GM23248 (cell line): Measurements from ENCODE around the gene FAM168A. TPM values are rescaled to one million over a fixed set of nuclear protein-coding genes. Genes with fewer than 3 reads are reported as not detected.
A peak's percentile ranks its signal among the peaks of the same experiment; 100 is the strongest.

Experiments used
- DNase-seq: peaks from one replicate; pipeline ENCODE4 v3.0.0-alpha.2; 2015
- H2AFZ ChIP-seq: fragments of 200-600 bp; sonication (generic); 2 replicates; pipeline ENCODE4 v1.6.1; 2016; ENCODE audit warnings: antibody characterized with exemption
- H3F3A ChIP-seq: fragments of 200-600 bp; sonication (generic); 2 replicates; pipeline ENCODE4 v1.6.1; 2016; ENCODE audit warnings: mild to moderate bottlenecking, antibody characterized with exemption, mixed run types; ENCODE audit not compliant: insufficient read depth
- H3K27ac ChIP-seq: fragments of 200-600 bp; sonication (generic); 2 replicates; pipeline ENCODE4 v1.5.1; 2016; ENCODE audit warnings: mild to moderate bottlenecking
- H3K27me3 ChIP-seq: fragments of 200-600 bp; sonication (generic); replicated peaks from 2 replicates; pipeline ENCODE4 v1.6.1; 2016; ENCODE audit warnings: mild to moderate bottlenecking; ENCODE audit not compliant: insufficient read depth
- H3K36me3 ChIP-seq: fragments of 200-600 bp; sonication (generic); 2 replicates; pipeline ENCODE4 v1.6.1; 2016; ENCODE audit warnings: low read depth, mild to moderate bottlenecking
- H3K4me1 ChIP-seq: fragments of 200-600 bp; sonication (generic); 2 replicates; pipeline ENCODE4 v1.6.1; 2016; ENCODE audit warnings: mild to moderate bottlenecking; ENCODE audit not compliant: insufficient read depth
- H3K4me2 ChIP-seq: fragments of 200-600 bp; sonication (generic); one replicate; pipeline ENCODE4 v1.6.1; 2016; ENCODE audit warnings: mild to moderate bottlenecking; ENCODE audit not compliant: unreplicated experiment
- H3K4me3 ChIP-seq: fragments of 200-600 bp; sonication (generic); 2 replicates; pipeline ENCODE4 v1.5.1; 2016; ENCODE audit warnings: mild to moderate bottlenecking
- H3K79me2 ChIP-seq: fragments of 200-600 bp; sonication (generic); 2 replicates; pipeline ENCODE4 v1.6.1; 2016; ENCODE audit warnings: mild to moderate bottlenecking; ENCODE audit not compliant: insufficient read depth
- H3K9ac ChIP-seq: fragments of 200-600 bp; sonication (generic); 2 replicates; pipeline ENCODE4 v1.6.1; 2016; ENCODE audit warnings: mild to moderate bottlenecking
- H3K9me2 ChIP-seq: fragments of 200-600 bp; sonication (generic); 2 replicates; pipeline ENCODE4 v1.6.1; 2016; ENCODE audit warnings: mixed run types, mild to moderate bottlenecking, moderate library complexity; ENCODE audit not compliant: insufficient read depth
- H3K9me3 ChIP-seq: fragments of 200-600 bp; sonication (generic); one replicate; pipeline ENCODE4 v1.6.1; 2017; ENCODE audit warnings: low read depth
- H4K20me1 ChIP-seq: fragments of 200-600 bp; sonication (generic); 2 replicates; pipeline ENCODE4 v1.6.0; 2016; ENCODE audit not compliant: insufficient read depth
- EZH2 ChIP-seq: fragments of 200-600 bp; sonication (generic); IDR thresholded peaks from 2 replicates; pipeline ENCODE4 v1.6.1; 2018; ENCODE audit warnings: antibody characterized with exemption, mild to moderate bottlenecking; ENCODE audit not compliant: insufficient read depth, poor library complexity, severe bottlenecking
- EZH2phosphoT487 ChIP-seq: fragments of 200-600 bp; sonication (generic); IDR thresholded peaks from 2 replicates; pipeline ENCODE4 v1.6.1; 2018; ENCODE audit warnings: antibody characterized with exemption, moderate library complexity, mild to moderate bottlenecking, low read depth; ENCODE audit not compliant: insufficient read depth
- WGBS, 2 experiments: methylation state at CpG; one replicate each; pipeline ENCODE4 v1.1.6; 2015 to 2017; ENCODE audit warnings: low lambda C conversion rate in 2 of 2, low coverage in 1 of 2; ENCODE audit errors: missing lambda C conversion rate in 2 of 2; 5-methylcytosine and 5-hydroxymethylcytosine counted together
- in situ Hi-C: fragments of 300-500 bp; cut with MboI; formaldehyde crosslinking; loops from 2 replicates; pipeline ENCODE4 v1.15.0; 2020
- polyA plus RNA-seq: library from polyadenylated mRNA; unstranded; fragments of >200 nt; fragmentation: Nextera tagmentation; extraction: Ambion mirVana; gene quantifications from 2 replicates; pipeline ENCODE4 v1.2.1, GENCODE V29; 2016
- total RNA-seq: library from RNA; depleted of rRNA; stranded (reverse); fragments of >200 nt; shearing (Covaris generic); gene quantifications from 2 replicates; pipeline ENCODE4 v1.2.3, GENCODE V29; 2014

FAM168A gene
- total and polyA plus RNA-seq, 2 experiments from 2014 or later: 9.1 to 26.4 TPM

- H3K9me2 ChIP-seq: no peaks in the 10 kb centered on the region
- TF ChIP-seq EZH2phosphoT487: no peak
- TF ChIP-seq EZH2: no peak
- 8 to 9% methylated on average over 19 of the region's 19 CpGs for WGBS, 2 experiments
- no peaks in the 10 kb centered on the region for H4K20me1 ChIP-seq
- H3K79me2 ChIP-seq: no peaks in the 10 kb centered on the region
- DNase-seq: peak; percentile 80
- peak overlapping the region; percentile 48 for H3K9ac ChIP-seq
- H3K27ac ChIP-seq: no peak overlapping the region
- peaks cover 12% of the 10 kb centered on the region; the same call in 1 of the 2 replicates for H3K27me3 ChIP-seq
- no peaks in the 10 kb centered on the region for H3K9me3 ChIP-seq
- H3K36me3 ChIP-seq: no peaks in the 10 kb centered on the region
- no peaks in the 10 kb centered on the region for H3K4me1 ChIP-seq
- H2AFZ ChIP-seq: peak overlapping the region; percentile 83
- peak overlapping the region; percentile 70 for H3K4me3 ChIP-seq
- in situ Hi-C loops: no loop called here
- H3K4me2 ChIP-seq: peak overlapping the region; percentile 83
- H3F3A ChIP-seq: no peaks in the 10 kb centered on the region
Measured at GRCh38 chr11:73625696-73626318, 27.9 kb upstream of the FAM168A start.

- Histone ChIP-seq H3F3A (no peaks in the 10 kb centered on the region), H3K4me1 (no peaks in the 10 kb centered on the region), H3K36me3 (no peaks in the 10 kb centered on the region), H2AFZ (no peak overlapping the region), H3K9me2 (no peaks in the 10 kb centered on the region), H3K27me3 (peaks cover 12% of the 10 kb centered on the region; the same call in 1 of the 2 replicates), H3K9ac (no peak overlapping the region), H3K4me2 (no peak overlapping the region), H3K27ac (no peak overlapping the region), H3K4me3 (no peak overlapping the region), H3K79me2 (no peaks in the 10 kb centered on the region), H3K9me3 (no peaks in the 10 kb centered on the region), H4K20me1 (no peaks in the 10 kb centered on the region)
- in situ Hi-C loops: no loop called here
- TF ChIP-seq EZH2phosphoT487 (no peak), EZH2 (no peak)
- 33 to 39% methylated on average over 3 of the region's 3 CpGs for WGBS, 2 experiments
- no peak for DNase-seq
Measured at GRCh38 chr11:73623686-73624085, 25.8 kb upstream of the FAM168A start.

- Histone ChIP-seq H3K9me3 (no peaks in the 10 kb centered on the region), H3K9me2 (no peaks in the 10 kb centered on the region), H3K27me3 (peaks cover 12% of the 10 kb centered on the region; the same call in 1 of the 2 replicates), H4K20me1 (no peaks in the 10 kb centered on the region), H3K79me2 (no peaks in the 10 kb centered on the region), H3K36me3 (no peaks in the 10 kb centered on the region), H3K27ac (no peak overlapping the region), H3K4me1 (no peaks in the 10 kb centered on the region), H3K9ac (no peak overlapping the region), H3K4me3 (no peak overlapping the region), H3F3A (no peaks in the 10 kb centered on the region), H3K4me2 (no peak overlapping the region), H2AFZ (no peak overlapping the region)
- WGBS, 2 experiments: 56 to 58% methylated on average over 4 of the region's 4 CpGs
- in situ Hi-C loops: no loop called here
- DNase-seq: peak; percentile 12
- no peak for TF ChIP-seq EZH2phosphoT487
- TF ChIP-seq EZH2: no peak
Measured at GRCh38 chr11:73622926-73623593, 25.1 kb upstream of the FAM168A start.

- H3F3A ChIP-seq: no peaks in the 10 kb centered on the region
- TF ChIP-seq EZH2phosphoT487: no peak
- TF ChIP-seq EZH2: no peak
- in situ Hi-C loops: no loop called here
- no peaks in the 10 kb centered on the region for H3K4me1 ChIP-seq
- no peaks in the 10 kb centered on the region for H3K36me3 ChIP-seq
- no peak overlapping the region for H3K4me3 ChIP-seq
- H3K9ac ChIP-seq: no peak overlapping the region
- DNase-seq: no peak
- H2AFZ ChIP-seq: no peak overlapping the region
- no peaks in the 10 kb centered on the region for H3K9me2 ChIP-seq
- H3K79me2 ChIP-seq: no peaks in the 10 kb centered on the region
- no peaks in the 10 kb centered on the region for H3K9me3 ChIP-seq
- no peak overlapping the region for H3K4me2 ChIP-seq
- H3K27me3 ChIP-seq: no peaks in the 10 kb centered on the region
- no peak overlapping the region for H3K27ac ChIP-seq
- H4K20me1 ChIP-seq: no peaks in the 10 kb centered on the region
Measured at GRCh38 chr11:73614591-73614990, 16.7 kb upstream of the FAM168A start.
